GM23338 (cell line): ENCODE measurements around the gene TAAR2. TPM values are rescaled to one million over a fixed set of nuclear protein-coding genes. Genes with fewer than 3 reads are reported as not detected.
A peak's percentile ranks its signal among the peaks of the same experiment; 100 is the strongest.
"Not testable (repeated sequence)": the region's sequence is repeated elsewhere in the genome, so short reads cannot be mapped to it uniquely, and the experiment has no call there.

Experiments
- ATAC-seq: fragments of 200-7000 bp; cut with Tn5 transposase; 3 replicates; pipeline ENCODE4 v1.9.1; 2020
- DNase-seq: peaks from one replicate; pipeline ENCODE4 v3.0.0-alpha.2; 2015; ENCODE audit warnings: low spot score
- H2AFZ ChIP-seq: fragments of 200-600 bp; sonication (generic); 2 replicates; pipeline ENCODE4 v1.8.0; 2016; ENCODE audit warnings: antibody characterized with exemption, mild to moderate bottlenecking, moderate library complexity
- H3F3A ChIP-seq: fragments of 200-600 bp; sonication (generic); replicated peaks from 2 replicates; pipeline ENCODE4 v1.8.0; 2017; ENCODE audit warnings: antibody characterized with exemption, mixed run types, low read depth
- H3K27ac ChIP-seq: fragments of 200-600 bp; sonication (generic); 2 replicates; pipeline ENCODE4 v1.6.1; 2016; ENCODE audit warnings: low read depth
- H3K27me3 ChIP-seq: fragments of 200-600 bp; sonication (generic); 2 replicates; pipeline ENCODE4 v1.8.0; 2016; ENCODE audit warnings: mild to moderate bottlenecking, mixed run types, moderate library complexity; ENCODE audit not compliant: insufficient read depth
- H3K36me3 ChIP-seq: fragments of 200-600 bp; sonication (generic); 2 replicates; pipeline ENCODE4 v1.8.0; 2016; ENCODE audit warnings: mild to moderate bottlenecking; ENCODE audit not compliant: insufficient read depth
- H3K4me1 ChIP-seq: fragments of 200-600 bp; sonication (generic); 2 replicates; pipeline ENCODE4 v1.8.0; 2016; ENCODE audit warnings: mild to moderate bottlenecking, moderate library complexity; ENCODE audit not compliant: insufficient read depth
- H3K4me2 ChIP-seq: fragments of 200-600 bp; sonication (generic); 2 replicates; pipeline ENCODE4 v1.7.1; 2017; ENCODE audit warnings: mixed run types
- H3K4me3 ChIP-seq: fragments of 200-600 bp; sonication (generic); 2 replicates; pipeline ENCODE4 v1.6.1; 2016; ENCODE audit warnings: mixed run types
- H3K79me2 ChIP-seq: fragments of 200-600 bp; sonication (generic); replicated peaks from 2 replicates; pipeline ENCODE4 v1.8.0; 2017; ENCODE audit warnings: mild to moderate bottlenecking; ENCODE audit not compliant: insufficient read depth
- H3K9me2 ChIP-seq: fragments of 200-600 bp; sonication (generic); 2 replicates; pipeline ENCODE4 v1.8.0; 2017; ENCODE audit not compliant: insufficient read depth
- H4K20me1 ChIP-seq: fragments of 200-600 bp; sonication (generic); replicated peaks from 2 replicates; pipeline ENCODE4 v1.8.0; 2017; ENCODE audit warnings: mild to moderate bottlenecking; ENCODE audit not compliant: insufficient read depth
- H3K27ac Mint-ChIP-seq: 2 replicates; pipeline ENCODE4 v1.8.0; 2020; ENCODE audit warnings: inconsistent platforms, mild to moderate bottlenecking, moderate library complexity, mixed read lengths
- H3K27me3 Mint-ChIP-seq: 3 replicates; pipeline ENCODE4 v1.8.0; 2022; ENCODE audit warnings: low read depth, mild to moderate bottlenecking, moderate library complexity, mixed read lengths, inconsistent platforms; ENCODE audit not compliant: insufficient read depth, poor library complexity
- H3K36me3 Mint-ChIP-seq: 3 replicates; pipeline ENCODE4 v1.8.0; 2021; ENCODE audit warnings: low read depth, mild to moderate bottlenecking, inconsistent platforms, moderate library complexity, mixed read lengths
- H3K4me1 Mint-ChIP-seq: 3 replicates; pipeline ENCODE4 v1.8.0; 2020; ENCODE audit warnings: mild to moderate bottlenecking, inconsistent platforms, mixed read lengths
- H3K4me3 Mint-ChIP-seq: 3 replicates; pipeline ENCODE4 v1.8.0; 2021; ENCODE audit warnings: moderate library complexity, mild to moderate bottlenecking, inconsistent platforms, mixed read lengths
- H3K9me3 Mint-ChIP-seq: 3 replicates; pipeline ENCODE4 v1.8.0; 2020; ENCODE audit warnings: moderate library complexity, mild to moderate bottlenecking, inconsistent platforms, mixed read lengths
- CTCF ChIP-seq, 2 experiments: fragments of 200-600 bp in 1 of 2; sonication (generic) in 1 of 2; conservative IDR thresholded peaks; 2 replicates each; pipeline versions ENCODE4 v1.5.1 to v1.6.1; 2016 to 2017; ENCODE audit warnings: antibody characterized with exemption in 2 of 2, low read depth in 2 of 2, mild to moderate bottlenecking in 2 of 2, moderate library complexity in 1 of 2
- EZH2 ChIP-seq: fragments of 200-600 bp; sonication (generic); IDR thresholded peaks from one replicate; pipeline ENCODE4 v1.8.0; 2017; ENCODE audit warnings: antibody characterized with exemption, mild to moderate bottlenecking, low read depth; ENCODE audit not compliant: unreplicated experiment
- EZH2phosphoT487 ChIP-seq: fragments of 200-600 bp; sonication (generic); IDR thresholded peaks from one replicate; pipeline ENCODE4 v1.8.1; 2018; ENCODE audit warnings: antibody characterized with exemption; ENCODE audit not compliant: unreplicated experiment
- NANOG ChIP-seq: IDR thresholded peaks from 2 replicates; pipeline ENCODE4 v1.6.1; 2016; ENCODE audit warnings: antibody characterized with exemption, borderline replicate concordance
- POLR2AphosphoS5 ChIP-seq: IDR thresholded peaks from 2 replicates; pipeline ENCODE4 v1.6.1; 2016; ENCODE audit warnings: antibody characterized with exemption, low read depth
- STAT1 ChIP-seq: IDR thresholded peaks from one replicate; pipeline ENCODE4 v1.6.1; 2016; ENCODE audit warnings: antibody characterized with exemption; ENCODE audit not compliant: unreplicated experiment
- ZNF114 ChIP-seq: fragments of 250-450 bp; sonication (Bioruptor Pico); IDR thresholded peaks from 2 replicates; pipeline ENCODE4 v1.5.0; 2020; ENCODE audit warnings: mild to moderate bottlenecking, moderate library complexity
- polyA plus RNA-seq: library from polyadenylated mRNA; unstranded; fragments of >200 nt; fragmentation: Nextera tagmentation; extraction: Ambion mirVana; gene quantifications from 2 replicates; pipeline ENCODE4 v1.2.1, GENCODE V29; 2016
- total RNA-seq: library from RNA; depleted of rRNA; stranded (reverse); fragments of >200 nt; shearing (Covaris generic); gene quantifications from 2 replicates; pipeline ENCODE4 v1.2.3, GENCODE V29; 2014
- TF ChIP-seq, protein P1 (sequence below): IDR thresholded peaks from 2 replicates; pipeline ENCODE4 v1.6.1; 2016; ENCODE audit warnings: antibody characterized with exemption

TAAR2 gene
- total and polyA plus RNA-seq, 2 experiments from 2014 or later, result not detected

DNA sequence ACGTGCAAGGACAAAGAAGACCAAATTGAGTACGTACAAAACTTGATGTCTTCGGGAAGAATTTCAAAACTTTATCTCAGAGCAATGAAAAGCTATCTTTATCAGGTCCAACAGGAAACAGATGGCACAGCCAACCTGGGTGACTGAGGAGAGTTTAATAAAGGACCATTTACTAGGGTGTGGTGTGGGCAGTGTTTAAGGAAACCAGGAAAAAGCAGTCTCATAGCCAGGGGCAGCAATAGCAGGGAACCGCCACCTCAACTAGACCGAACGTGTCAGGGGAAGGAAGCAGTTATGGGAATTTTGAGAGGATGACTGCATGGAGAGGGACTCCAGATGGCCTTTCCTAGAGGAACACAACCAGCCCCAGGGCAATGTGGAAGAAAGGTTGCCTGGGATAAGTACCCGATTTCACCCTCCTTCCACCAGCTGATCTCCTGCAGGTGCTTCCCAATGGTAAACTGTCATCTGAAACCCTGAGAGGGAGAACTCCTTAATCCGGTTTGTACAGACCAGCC lies 19.4 kb downstream of the TAAR2 start:
- H4K20me1 ChIP-seq, result no peaks in the 10 kb centered on the region
- H3K4me3 Mint-ChIP-seq, result no peak overlapping the region
- H3K36me3 ChIP-seq, result no peaks in the 10 kb centered on the region
- H3K27ac Mint-ChIP-seq, result no peak overlapping the region
- no peaks in the 10 kb centered on the region for H3F3A ChIP-seq
- H2AFZ ChIP-seq, result no peak overlapping the region; the same call in 1 of the 2 replicates
- no peaks in the 10 kb centered on the region for H3K27me3 ChIP-seq
- no peaks in the 10 kb centered on the region for H3K36me3 Mint-ChIP-seq
- H3K9me3 Mint-ChIP-seq, result no peaks in the 10 kb centered on the region
- TF ChIP-seq STAT1, result no peak
- H3K4me2 ChIP-seq, result no peak overlapping the region
- no peaks in the 10 kb centered on the region for H3K79me2 ChIP-seq
- no peaks in the 10 kb centered on the region for H3K9me2 ChIP-seq
- no peak overlapping the region for H3K27ac ChIP-seq
- H3K4me3 ChIP-seq, result no peak overlapping the region
- ATAC-seq (no peak), DNase-seq (no peak)
- no peaks in the 10 kb centered on the region for H3K27me3 Mint-ChIP-seq
- no peaks in the 10 kb centered on the region for H3K4me1 ChIP-seq
- no peaks in the 10 kb centered on the region for H3K4me1 Mint-ChIP-seq

DNA sequence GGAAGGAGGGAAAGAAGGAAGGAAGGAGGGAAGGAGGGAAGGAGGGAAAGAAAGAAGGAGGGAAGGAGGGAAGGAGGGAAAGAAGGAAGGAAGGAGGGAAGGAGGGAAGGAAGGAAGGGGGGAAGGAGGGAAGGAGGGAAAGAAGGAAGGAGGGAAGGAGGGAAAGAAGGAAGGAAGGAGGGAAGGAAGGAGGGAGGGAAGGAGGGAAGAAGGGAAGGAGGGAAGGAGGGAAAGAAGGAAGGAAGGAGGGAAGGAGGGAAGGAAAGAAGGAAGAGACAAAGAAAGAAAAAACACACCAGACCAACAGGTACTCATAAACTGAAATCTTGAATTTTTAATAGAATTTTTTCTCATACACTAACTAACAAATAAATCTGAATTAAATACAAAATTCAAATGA lies 23.2 kb downstream of the TAAR2 start:
- not testable (repeated sequence) for H3K4me3 Mint-ChIP-seq, H3K36me3 ChIP-seq, H3K9me2 ChIP-seq, H3K79me2 ChIP-seq, H3K4me1 Mint-ChIP-seq, H3K36me3 Mint-ChIP-seq, H3K4me2 ChIP-seq, H3K9me3 Mint-ChIP-seq, ATAC-seq, H3F3A ChIP-seq, H3K4me1 ChIP-seq, H2AFZ ChIP-seq, H3K27me3 ChIP-seq, H3K27ac Mint-ChIP-seq, DNase-seq, H4K20me1 ChIP-seq, H3K27me3 Mint-ChIP-seq, H3K27ac ChIP-seq, H3K4me3 ChIP-seq

GRCh38 chr6:132598473-132598872 lies 25.6 kb downstream of the TAAR2 start:
- H3K4me3 Mint-ChIP-seq, result no peak overlapping the region
- H3K27me3 Mint-ChIP-seq, result no peaks in the 10 kb centered on the region
- Histone ChIP-seq H4K20me1 (no peaks in the 10 kb centered on the region), H3F3A (no peaks in the 10 kb centered on the region), H3K4me2 (no peak overlapping the region), H3K27ac (no peak overlapping the region), H3K4me1 (no peaks in the 10 kb centered on the region), H3K36me3 (no peaks in the 10 kb centered on the region), H3K79me2 (no peaks in the 10 kb centered on the region), H3K9me2 (no peaks in the 10 kb centered on the region), H3K27me3 (no peaks in the 10 kb centered on the region), H3K4me3 (no peak overlapping the region), H2AFZ (peak overlapping the region; percentile 88)
- ATAC-seq, result peak; percentile 100
- H3K27ac Mint-ChIP-seq, result no peak overlapping the region
- peak; percentile 69 for DNase-seq
- H3K9me3 Mint-ChIP-seq, result no peaks in the 10 kb centered on the region; the same call in 2 of the 3 replicates
- no peak for TF ChIP-seq ZNF114
- peak; percentile 63 to 74 for TF ChIP-seq CTCF (conservative IDR thresholded peaks at IDR 0.05; ENCODE audit: low read depth in 2 of 2)
- H3K36me3 Mint-ChIP-seq, result no peaks in the 10 kb centered on the region
- H3K4me1 Mint-ChIP-seq, result peaks cover 2% of the 10 kb centered on the region; the same call in 1 of the 3 replicates

DNA sequence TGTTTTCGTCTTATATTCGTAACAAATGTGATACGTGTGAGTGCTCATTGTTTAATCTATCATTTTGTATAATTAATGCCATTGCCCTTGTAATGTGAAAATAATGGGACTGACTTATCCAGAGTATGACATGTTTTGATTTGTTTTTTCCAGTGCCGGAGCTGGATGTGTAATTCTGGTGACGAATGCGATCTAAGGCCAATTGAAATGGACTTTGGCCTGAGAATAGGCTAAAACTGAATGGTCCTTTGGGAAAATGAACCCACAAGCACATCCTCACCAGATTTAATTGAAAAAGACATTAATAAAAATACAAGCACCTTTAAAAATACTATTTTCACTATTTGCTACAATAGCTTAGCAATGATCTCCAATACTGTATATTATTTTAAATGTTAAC lies 27.9 kb downstream of the TAAR2 start:
- Mint-ChIP-seq H3K36me3 (no peaks in the 10 kb centered on the region), H3K4me3 (no peak overlapping the region), H3K27me3 (no peaks in the 10 kb centered on the region), H3K4me1 (peaks cover 2% of the 10 kb centered on the region; the same call in 1 of the 3 replicates), H3K27ac (no peak overlapping the region), H3K9me3 (no peaks in the 10 kb centered on the region; the same call in 2 of the 3 replicates)
- Histone ChIP-seq H4K20me1 (no peaks in the 10 kb centered on the region), H3F3A (no peaks in the 10 kb centered on the region), H3K9me2 (no peaks in the 10 kb centered on the region), H3K27me3 (no peaks in the 10 kb centered on the region), H3K4me1 (no peaks in the 10 kb centered on the region), H3K79me2 (no peaks in the 10 kb centered on the region), H3K27ac (no peak overlapping the region), H2AFZ (no peak overlapping the region), H3K4me2 (no peak overlapping the region), H3K4me3 (no peak overlapping the region), H3K36me3 (no peaks in the 10 kb centered on the region)
- DNase-seq, result no peak
- ATAC-seq, result no peak
- no peak for TF ChIP-seq POLR2AphosphoS5
- TF ChIP-seq EZH2phosphoT487, result no peak
- TF ChIP-seq ZNF114, result no peak
- no peak for TF ChIP-seq NANOG
- no peak for TF ChIP-seq EZH2
- no peak for TF ChIP-seq CTCF (conservative IDR thresholded peaks at IDR 0.05; ENCODE audit: low read depth in 2 of 2)
- TF ChIP-seq, protein P1, sequence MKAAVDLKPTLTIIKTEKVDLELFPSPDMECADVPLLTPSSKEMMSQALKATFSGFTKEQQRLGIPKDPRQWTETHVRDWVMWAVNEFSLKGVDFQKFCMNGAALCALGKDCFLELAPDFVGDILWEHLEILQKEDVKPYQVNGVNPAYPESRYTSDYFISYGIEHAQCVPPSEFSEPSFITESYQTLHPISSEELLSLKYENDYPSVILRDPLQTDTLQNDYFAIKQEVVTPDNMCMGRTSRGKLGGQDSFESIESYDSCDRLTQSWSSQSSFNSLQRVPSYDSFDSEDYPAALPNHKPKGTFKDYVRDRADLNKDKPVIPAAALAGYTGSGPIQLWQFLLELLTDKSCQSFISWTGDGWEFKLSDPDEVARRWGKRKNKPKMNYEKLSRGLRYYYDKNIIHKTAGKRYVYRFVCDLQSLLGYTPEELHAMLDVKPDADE, result no peak
